GM19328 (cell line): ENCODE results near the gene ADH4.
"Not testable (repeated sequence)": the region's sequence is repeated elsewhere in the genome, so short reads cannot be mapped to it uniquely, and the experiment has no call there.

Experiments used
- ATAC-seq: cut with Tn5 transposase; IDR thresholded peaks from one replicate; pipeline ENCODE4 v1.9.1; 2021; ENCODE audit warnings: mild to moderate bottlenecking, moderate library complexity; ENCODE audit not compliant: unreplicated experiment

ADH4 gene

DNA sequence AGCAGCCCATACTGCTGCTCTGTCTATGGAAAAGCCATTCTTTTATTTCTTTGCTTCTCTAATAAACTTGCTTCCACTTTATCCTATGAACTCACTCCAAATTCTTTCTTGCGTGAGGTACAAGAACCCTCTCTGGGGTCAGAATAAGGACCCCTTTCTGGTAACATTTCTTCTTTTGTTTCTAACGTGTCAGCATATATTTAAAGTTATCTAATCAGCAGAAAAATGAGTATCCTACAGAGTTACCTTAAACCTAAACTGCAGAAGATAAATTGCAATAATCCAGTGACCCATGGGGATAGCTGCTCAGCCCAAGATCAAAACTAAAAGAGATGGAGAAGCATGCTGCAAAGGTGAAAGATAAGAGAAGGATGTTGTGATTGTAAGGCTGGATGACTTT lies 59.5 kb downstream of the ADH4 start:
- no peak for ATAC-seq

DNA sequence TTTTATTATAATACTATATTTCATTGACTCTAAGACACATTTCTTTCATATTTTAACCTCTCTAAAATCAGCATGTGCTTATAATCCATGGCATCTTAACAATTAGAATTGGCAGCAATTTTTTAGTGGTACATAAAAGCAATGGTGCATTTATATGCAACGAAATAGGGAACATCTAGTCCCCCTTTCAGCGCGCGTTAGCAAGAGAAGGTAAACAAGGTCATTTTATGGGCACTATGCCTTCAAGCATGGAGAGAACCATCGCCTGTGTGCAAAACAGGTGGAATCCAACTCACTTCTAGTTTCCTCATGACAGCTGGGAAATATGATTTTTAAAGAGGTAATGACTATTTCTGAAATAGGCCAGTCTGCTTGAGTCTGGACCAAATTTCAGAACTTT lies 61.9 kb downstream of the ADH4 start:
- no peak for ATAC-seq

DNA sequence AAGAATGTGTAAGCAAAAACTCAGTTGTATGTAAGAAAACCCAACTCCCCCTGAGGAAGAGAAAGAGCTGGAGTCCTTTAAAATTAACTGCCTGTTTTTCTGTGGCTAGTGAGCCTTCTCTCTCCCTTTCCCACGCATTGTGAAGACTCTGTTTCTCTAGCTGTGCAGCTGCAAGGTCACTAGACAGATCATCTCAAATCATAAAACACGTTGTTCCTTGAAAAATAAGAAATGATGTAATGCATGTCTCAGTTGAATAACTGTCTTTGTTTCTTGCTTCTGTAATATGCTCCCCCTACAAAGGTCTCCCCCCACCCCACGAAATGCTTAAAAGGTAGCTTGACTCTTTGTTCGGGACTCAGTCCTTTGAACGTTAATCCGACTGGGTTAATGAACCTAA lies 63.2 kb downstream of the ADH4 start:
- not testable (repeated sequence) for ATAC-seq

DNA sequence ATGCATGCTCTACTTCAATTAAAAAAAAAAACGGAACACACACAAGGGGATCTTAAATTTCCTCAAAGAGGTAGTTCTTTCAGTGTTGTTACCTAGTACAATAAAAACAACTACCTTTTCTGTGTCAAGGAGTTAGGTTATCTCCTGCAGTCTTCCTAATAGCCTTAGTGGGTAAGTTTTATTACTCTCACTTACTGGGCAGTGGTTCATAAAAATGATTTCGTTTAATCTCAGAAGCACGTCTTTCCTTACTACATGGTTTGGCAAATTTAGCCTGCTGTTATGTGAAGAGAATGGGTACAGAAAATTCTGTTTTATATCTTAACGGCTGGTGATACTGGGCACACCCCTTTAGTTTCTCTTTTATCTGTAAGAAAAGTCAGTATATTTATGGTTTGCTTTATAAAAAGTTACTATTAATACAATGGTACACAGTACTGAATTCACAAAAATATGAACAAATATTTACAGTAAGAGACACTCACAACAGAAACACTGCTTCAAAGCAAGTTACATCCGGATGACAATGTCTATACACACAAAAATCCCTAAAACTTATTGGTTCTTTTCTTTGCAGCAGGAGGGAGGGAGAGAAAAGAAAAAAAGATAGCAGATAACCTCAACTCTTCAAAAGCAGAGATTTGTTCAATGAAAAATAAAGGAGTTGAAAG lies 64.3 kb downstream of the ADH4 start:
- ATAC-seq = no peak

DNA sequence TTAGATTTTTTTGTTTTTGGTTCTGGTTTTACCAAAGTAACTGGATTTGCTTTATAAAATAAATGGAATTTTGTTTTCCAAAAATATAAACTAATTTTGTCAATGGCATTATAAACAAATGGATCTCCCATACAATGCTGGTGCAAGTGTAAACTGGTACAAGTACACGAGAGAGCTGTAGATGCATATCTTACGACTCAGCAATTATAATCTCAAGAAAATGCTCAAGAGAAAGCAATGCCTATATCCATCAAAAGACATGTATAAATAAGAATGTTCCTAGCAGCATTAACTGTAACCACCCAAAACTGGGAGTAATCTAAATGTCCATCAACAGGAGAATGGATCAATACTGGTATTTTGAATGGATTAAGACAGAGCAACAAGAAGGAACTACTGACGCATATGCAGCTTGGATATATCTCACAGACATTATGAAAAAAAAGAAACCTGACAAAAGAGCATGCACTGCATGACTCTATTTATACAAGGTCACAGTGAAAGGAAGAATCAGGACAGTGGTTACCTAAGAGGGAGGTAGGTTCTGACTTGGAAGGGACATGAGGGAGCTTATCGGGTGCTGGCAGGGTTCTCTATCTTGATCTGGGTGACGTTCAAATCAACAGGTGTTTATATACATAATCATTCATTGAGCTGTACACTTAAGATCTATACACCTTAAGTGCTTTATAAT lies 65.0 kb downstream of the ADH4 start:
- no peak for ATAC-seq

DNA sequence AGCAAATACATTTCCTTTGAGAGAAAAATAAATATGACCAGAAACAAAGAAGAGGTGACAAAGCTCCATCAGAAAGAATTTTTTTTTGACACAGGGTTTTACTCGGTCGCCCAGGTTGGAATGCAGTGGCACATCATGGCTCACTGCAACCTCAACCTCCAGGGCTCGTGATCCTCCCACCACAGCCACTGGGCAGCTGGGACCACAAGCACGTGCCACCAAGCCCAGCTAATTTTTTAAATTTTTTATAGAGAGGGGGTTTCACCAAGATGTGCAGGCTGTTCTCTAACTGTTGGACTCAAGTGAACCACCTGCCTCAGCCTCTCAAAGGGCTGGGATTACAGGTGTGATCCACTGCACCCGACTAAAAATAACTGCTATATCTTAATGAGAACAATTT lies 65.8 kb downstream of the ADH4 start:
- no peak for ATAC-seq

DNA sequence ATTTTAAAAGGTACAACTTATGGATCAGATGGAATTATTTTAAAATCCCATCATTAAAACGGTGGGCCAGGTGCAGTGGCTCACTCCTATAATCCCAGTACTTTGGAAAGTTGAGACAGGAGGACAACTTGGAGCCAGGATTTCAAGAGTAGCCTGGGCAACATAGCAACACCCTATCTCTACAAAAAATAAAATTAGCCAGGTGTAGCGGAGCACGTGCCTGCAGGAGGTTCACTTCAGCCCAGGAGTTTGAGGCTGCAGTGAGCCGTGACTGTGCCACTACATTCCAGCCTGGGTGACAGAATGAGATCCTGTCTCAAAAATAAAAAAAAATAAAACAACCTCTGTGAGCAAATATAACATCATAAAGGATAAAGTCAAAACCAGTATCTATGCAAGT lies 66.9 kb downstream of the ADH4 start:
- ATAC-seq = no peak

DNA sequence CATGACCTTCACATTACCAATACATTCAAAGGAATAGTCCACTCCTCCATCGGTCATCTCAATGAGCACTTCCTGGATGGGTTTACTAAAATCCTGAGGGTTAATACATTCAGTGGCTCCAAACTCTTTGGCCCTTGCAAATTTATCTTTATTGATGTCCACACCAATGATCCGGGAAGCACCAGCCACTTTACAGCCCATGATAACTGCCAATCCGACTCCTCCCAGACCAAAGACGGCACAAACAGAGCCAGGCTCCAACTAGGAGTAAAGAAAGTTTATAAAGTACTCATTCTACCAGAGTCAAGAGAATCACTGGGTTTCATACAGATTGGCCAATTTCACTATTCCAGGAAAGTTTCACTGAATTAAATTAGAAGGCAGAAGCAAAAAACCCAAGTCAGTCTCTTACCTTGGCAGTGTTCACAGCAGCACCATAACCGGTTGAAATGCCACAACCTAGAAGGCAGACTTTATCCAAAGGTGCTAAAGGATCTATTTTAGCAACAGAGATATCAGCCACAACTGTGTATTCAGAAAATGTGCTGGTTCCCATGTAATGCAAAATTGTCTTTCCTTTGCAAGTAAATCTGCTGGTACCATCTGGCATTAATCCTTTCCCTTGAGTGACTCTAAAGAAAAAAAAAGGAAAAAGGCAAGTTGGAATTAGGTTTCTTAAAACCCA lies 67.7 kb downstream of the ADH4 start:
- no peak for ATAC-seq

DNA sequence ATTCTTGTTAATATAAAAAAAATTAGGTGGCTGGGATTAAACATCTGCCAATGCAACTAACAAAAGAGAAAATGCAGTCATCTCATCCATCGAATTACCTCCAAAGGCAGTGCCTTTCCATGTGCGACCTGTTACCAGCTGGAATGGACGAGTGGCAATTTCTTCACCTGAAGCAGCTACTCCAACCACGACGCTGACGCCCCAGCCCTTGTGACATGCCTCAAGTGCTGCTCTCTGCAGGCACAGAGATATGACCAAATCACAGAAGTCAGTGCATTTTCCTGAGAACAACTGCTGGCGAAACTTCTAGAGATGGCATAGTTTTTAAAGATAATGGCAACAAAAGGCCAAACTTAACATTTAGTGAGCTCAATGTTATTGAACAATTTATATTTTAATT lies 69.3 kb downstream of the ADH4 start:
- ATAC-seq = no peak
